IMR-90 (cell line): ENCODE measurements around the gene IKBKE. TPM values are rescaled to one million over a fixed set of nuclear protein-coding genes. Genes with fewer than 3 reads are reported as not detected.
A peak's percentile ranks its signal among the peaks of the same experiment; 100 is the strongest.

Experiments used
- ATAC-seq: fragments of 200-7000 bp; cut with Tn5 transposase; 2 replicates; pipeline ENCODE4 v1.9.1; 2020; ENCODE audit warnings: low read depth, mild to moderate bottlenecking, moderate library complexity
- BruUV-seq: library from RNA; stranded (reverse); fragments of 400-500 nt; replicated peaks from 2 replicates; lab custom pipeline; 2021; lab: Mats Ljungman, UMichigan
- CTCF ChIA-PET: fragments of 300-600 bp; formaldehyde crosslinking; extraction: SDS; loops from one replicate; lab custom pipeline; 2021; ENCODE audit warnings: antibody characterized with exemption; lab: Yijun Ruan, JAX
- POLR2A ChIA-PET: fragments of 300-600 bp; sonication (Branson Sonifier 250); formaldehyde crosslinking; loops from one replicate; lab custom pipeline; 2022; ENCODE audit warnings: antibody characterized with exemption; ENCODE audit not compliant: unreplicated experiment; lab: Charles Lee
- DNase-seq: peaks from one replicate; pipeline ENCODE4 v3.0.0; 2013
- H2AFZ ChIP-seq: replicated peaks from 2 replicates; pipeline ENCODE3; 2013; ENCODE audit warnings: low read length, mild to moderate bottlenecking; ENCODE audit not compliant: poor library complexity
- H2AK5ac ChIP-seq: 2 replicates; pipeline ENCODE4 v1.6.1; 2013; ENCODE audit warnings: low read depth, low read length, inconsistent platforms
- H2AK9ac ChIP-seq: replicated peaks from 2 replicates; pipeline ENCODE3; 2013; ENCODE audit warnings: mild to moderate bottlenecking, low read depth, low read length, moderate library complexity; ENCODE audit not compliant: poor library complexity
- H2BK120ac ChIP-seq: 2 replicates; pipeline ENCODE4 v1.6.1; 2013; ENCODE audit warnings: low read depth, low read length, inconsistent platforms
- H2BK15ac ChIP-seq: 3 replicates; pipeline ENCODE4 v1.6.1; 2013; ENCODE audit warnings: low read depth, low read length, inconsistent platforms
- H2BK20ac ChIP-seq: 2 replicates; pipeline ENCODE4 v1.6.1; 2013; ENCODE audit warnings: low read depth, mild to moderate bottlenecking, inconsistent platforms, low read length, moderate library complexity
- H2BK5ac ChIP-seq: 2 replicates; pipeline ENCODE4 v1.6.1; 2013; ENCODE audit warnings: mild to moderate bottlenecking, low read depth, low read length, inconsistent platforms; ENCODE audit not compliant: poor library complexity, severe bottlenecking
- H3K14ac ChIP-seq: replicated peaks from 2 replicates; pipeline ENCODE4 v1.6.1; 2013; ENCODE audit warnings: low read depth, low read length, inconsistent platforms
- H3K18ac ChIP-seq: 2 replicates; pipeline ENCODE4 v1.6.1; 2013; ENCODE audit warnings: low read depth, low read length, control low read depth
- H3K23ac ChIP-seq: 2 replicates; pipeline ENCODE4 v1.6.1; 2013; ENCODE audit warnings: low read depth, low read length, inconsistent platforms
- H3K27ac ChIP-seq: 2 replicates; pipeline ENCODE4 v1.5.1; 2013; ENCODE audit warnings: mild to moderate bottlenecking, control low read depth, low read length; ENCODE audit not compliant: insufficient read depth
- H3K27me3 ChIP-seq: 2 replicates; pipeline ENCODE4 v1.6.1; 2013; ENCODE audit warnings: low read length; ENCODE audit not compliant: control insufficient read depth, insufficient read depth
- H3K36me3 ChIP-seq: 2 replicates; pipeline ENCODE4 v1.6.1; 2013; ENCODE audit warnings: low read length, mixed read lengths; ENCODE audit not compliant: control insufficient read depth, insufficient read depth
- H3K4ac ChIP-seq: 2 replicates; pipeline ENCODE4 v1.6.1; 2013; ENCODE audit warnings: low read depth, low read length, inconsistent platforms
- H3K4me1 ChIP-seq: 2 replicates; pipeline ENCODE4 v1.6.1; 2013; ENCODE audit warnings: low read length, mixed read lengths; ENCODE audit not compliant: control insufficient read depth, insufficient read depth
- H3K4me2 ChIP-seq: 2 replicates; pipeline ENCODE4 v1.6.1; 2013; ENCODE audit warnings: low read depth, mild to moderate bottlenecking, control low read depth, low read length, moderate library complexity
- H3K4me3 ChIP-seq: 2 replicates; pipeline ENCODE4 v1.5.1; 2013; ENCODE audit warnings: low read depth, mild to moderate bottlenecking, control low read depth, low read length, moderate library complexity; ENCODE audit not compliant: insufficient read depth
- H3K56ac ChIP-seq: 2 replicates; pipeline ENCODE4 v1.6.1; 2013; ENCODE audit warnings: low read length, inconsistent platforms; ENCODE audit not compliant: insufficient read depth; ENCODE audit errors: extremely low read depth
- H3K79me1 ChIP-seq, 2 experiments: 2 replicates each; pipeline ENCODE4 v1.6.1; 2013; ENCODE audit warnings: low read length in 2 of 2, inconsistent platforms in 1 of 2, low read depth in 1 of 2
- H3K9ac ChIP-seq: 2 replicates; pipeline ENCODE4 v1.6.1; 2013; ENCODE audit warnings: low read depth, low read length, control low read depth
- H3K9me1 ChIP-seq: 2 replicates; pipeline ENCODE4 v1.6.1; 2013; ENCODE audit warnings: low read length, inconsistent platforms; ENCODE audit not compliant: insufficient read depth
- H3K9me3 ChIP-seq: 2 replicates; pipeline ENCODE4 v1.6.1; 2013; ENCODE audit warnings: low read length; ENCODE audit not compliant: control insufficient read depth, insufficient read depth
- H4K20me1 ChIP-seq: 2 replicates; pipeline ENCODE4 v1.6.1; 2013; ENCODE audit warnings: low read length, inconsistent platforms; ENCODE audit not compliant: insufficient read depth
- H4K5ac ChIP-seq: 2 replicates; pipeline ENCODE4 v1.6.1; 2013; ENCODE audit warnings: mild to moderate bottlenecking, low read depth, low read length, control low read depth
- H4K8ac ChIP-seq, 2 experiments: 2 replicates each; pipeline ENCODE4 v1.6.1; 2013; ENCODE audit warnings: low read depth in 2 of 2, low read length in 2 of 2, control low read depth in 1 of 2, inconsistent platforms in 1 of 2
- H4K91ac ChIP-seq: 2 replicates; pipeline ENCODE4 v1.6.1; 2013; ENCODE audit warnings: low read depth, low read length, inconsistent platforms; ENCODE audit not compliant: insufficient read depth
- CEBPB ChIP-seq: IDR thresholded peaks from 2 replicates; pipeline ENCODE4 v1.6.1; 2012; ENCODE audit warnings: low read depth, low read length, improper control_type of control experiment
- MAFK ChIP-seq: IDR thresholded peaks from 2 replicates; pipeline ENCODE4 v1.6.1; 2012; ENCODE audit warnings: low read depth, low read length, improper control_type of control experiment
- MXI1 ChIP-seq: IDR thresholded peaks from 2 replicates; pipeline ENCODE4 v1.6.1; 2012; ENCODE audit warnings: low read depth, mild to moderate bottlenecking, low read length, moderate library complexity, borderline replicate concordance
- RCOR1 ChIP-seq: IDR thresholded peaks from 2 replicates; pipeline ENCODE4 v1.6.1; 2012; ENCODE audit warnings: mild to moderate bottlenecking, low read length, improper control_type of control experiment; ENCODE audit not compliant: insufficient replicate concordance
- USF2 ChIP-seq: fragments of 150-350 bp; IDR thresholded peaks from 2 replicates; pipeline ENCODE4 v1.6.1; 2017; ENCODE audit warnings: mild to moderate bottlenecking, antibody characterized with exemption, low read length, low read depth
- WGBS, 2 experiments: methylation state at CpG; one replicate each; pipeline versions ENCODE4 v1.1.5 to v1.1.7; 2013; ENCODE audit warnings: missing lambda C conversion rate in 2 of 2; ENCODE audit not compliant: insufficient read length in 1 of 2; ENCODE audit errors: extremely low coverage in 2 of 2; 5-methylcytosine and 5-hydroxymethylcytosine counted together
- dilution Hi-C: fragments of 300-500 bp; cut with HindIII; formaldehyde crosslinking; loops from one replicate; pipeline ENCODE4 v1.14.3; 2018; ENCODE audit warnings: low sequenced_read_pairs; ENCODE audit not compliant: unreplicated experiment
- in situ Hi-C: fragments of 300-500 bp; cut with MboI; formaldehyde crosslinking; loops from 3 replicates; pipeline ENCODE4 v1.14.3; 2019; ENCODE audit warnings: low sequenced_read_pairs, inconsistent platforms, mixed read lengths
- intact Hi-C: fragments of 100-400 bp; cut with micrococcal nuclease; formaldehyde crosslinking; loops from 2 replicates; pipeline ENCODE4 v1.10.0; 2022
- polyA plus RNA-seq, 3 experiments: library from polyadenylated mRNA; depleted of rRNA; stranded (reverse); fragments of >200 nt; gene quantifications; 2 replicates each; pipeline ENCODE4 v1.2.3, GENCODE V29; 2012; ENCODE audit warnings: low replicate concordance in 1 of 3
- total RNA-seq: library from RNA; depleted of rRNA; stranded (reverse); fragments of >200 nt; gene quantifications from 2 replicates; pipeline ENCODE4 v1.2.3, GENCODE V29; 2012

IKBKE gene
- total and polyA plus RNA-seq, 2 of the 4 experiments (the other 2 are of a cell fraction), result 20.3 to 24.0 TPM

GRCh38 chr1:206467915-206468314 lies 2.4 kb upstream of the IKBKE start:
- Histone ChIP-seq H2BK15ac (no peak overlapping the region), H4K20me1 (no peaks in the 10 kb centered on the region), H2AK9ac (peak overlapping the region; percentile 15), H3K4me3 (no peak overlapping the region), H3K27ac (no peak overlapping the region), H3K36me3 (peaks cover 5% of the 10 kb centered on the region; the same call in 1 of the 2 replicates), H3K23ac (no peak overlapping the region), H3K4me1 (peaks cover 22% of the 10 kb centered on the region), H2BK5ac (no peak overlapping the region), H2AK5ac (peak overlapping the region; percentile 7; the same call in 1 of the 2 replicates), H3K9me1 (peaks cover 20% of the 10 kb centered on the region), H3K27me3 (no peaks in the 10 kb centered on the region), H3K9me3 (no peaks in the 10 kb centered on the region), H3K9ac (no peak overlapping the region), H3K18ac (no peak overlapping the region), H3K56ac (no peak overlapping the region), H3K4ac (no peak overlapping the region), H2BK120ac (no peak overlapping the region), H4K91ac (no peak overlapping the region), H4K5ac (no peak overlapping the region), H3K4me2 (no peak overlapping the region), H4K8ac (no peak overlapping the region), H2AFZ (peak overlapping the region; percentile 51), H3K14ac (no peak overlapping the region), H3K79me1 (peaks cover 13 to 23% of the 10 kb centered on the region in 2 experiments), H2BK20ac (no peak overlapping the region)
- BruUV-seq, result no TSS peak
- in situ Hi-C loops, result no loop called here
- ChIA-PET POLR2A (no interaction called here), CTCF (no interaction called here)
- TF ChIP-seq MAFK, result no peak
- TF ChIP-seq CEBPB, result peak; percentile 47; the same call in 1 of the 2 replicates
- no peak for TF ChIP-seq MXI1
- TF ChIP-seq RCOR1, result no peak
- TF ChIP-seq USF2, result no peak
- 45% methylated on average over 3 of the region's 9 CpGs; no CpG with 5 or more reads in 1 of the 2 experiments for WGBS, 2 experiments
- peak; percentile 40 for DNase-seq
- intact Hi-C loops, result no loop called here
- dilution Hi-C loops, result no loop called here
- ATAC-seq, result no peak
